ENCODE results near the gene MEX3C.

The MEX3C gene

DNA sequence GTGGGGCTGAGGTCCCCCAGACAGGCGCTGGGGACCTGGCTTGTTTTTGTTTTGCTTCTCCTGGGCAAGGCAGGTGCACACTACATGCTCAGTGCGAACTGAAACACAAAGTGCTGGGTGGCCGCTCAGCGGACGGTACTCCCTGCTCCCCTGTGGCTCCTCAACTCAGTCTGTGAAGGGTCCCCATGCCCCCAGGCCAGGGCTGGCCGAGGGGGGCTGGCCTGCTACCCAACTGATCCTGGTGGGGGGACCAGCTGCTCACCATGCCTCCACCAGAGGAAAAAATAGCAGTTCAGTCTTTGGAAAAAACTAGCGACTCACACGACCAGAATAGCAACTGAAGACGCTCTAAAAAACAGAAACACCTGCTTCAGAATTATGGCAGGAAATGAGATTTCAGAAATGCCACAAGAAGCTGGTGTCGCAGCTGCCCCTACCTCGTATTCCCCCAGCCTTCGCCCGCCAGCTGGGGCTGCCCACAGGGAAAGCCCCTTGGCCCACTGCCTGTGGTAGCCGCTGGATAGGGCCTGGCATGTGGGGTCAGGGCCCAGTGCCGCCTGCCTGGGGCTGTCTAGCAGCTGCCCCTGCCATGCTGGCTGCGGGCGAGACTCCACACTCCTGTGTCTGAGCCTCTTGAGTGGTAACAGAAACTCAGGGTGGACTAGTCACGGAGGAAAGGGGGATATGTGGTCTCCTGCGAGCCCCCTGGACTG, 43.7 kb downstream of the MEX3C start:
- ChIA-PET CTCF (interaction anchor here (0.8 to 1.6 kb wide), 3 partner anchors 13 to 192 kb away, joined by 3 to 4 read pairs (median 3); no protein-coding TSS in a partner anchor), POLR2A (no interaction called here)
- peak; percentile 72 for DNase-seq (ENCODE audit: extremely low spot score)
- TF ChIP-seq, protein P1, sequence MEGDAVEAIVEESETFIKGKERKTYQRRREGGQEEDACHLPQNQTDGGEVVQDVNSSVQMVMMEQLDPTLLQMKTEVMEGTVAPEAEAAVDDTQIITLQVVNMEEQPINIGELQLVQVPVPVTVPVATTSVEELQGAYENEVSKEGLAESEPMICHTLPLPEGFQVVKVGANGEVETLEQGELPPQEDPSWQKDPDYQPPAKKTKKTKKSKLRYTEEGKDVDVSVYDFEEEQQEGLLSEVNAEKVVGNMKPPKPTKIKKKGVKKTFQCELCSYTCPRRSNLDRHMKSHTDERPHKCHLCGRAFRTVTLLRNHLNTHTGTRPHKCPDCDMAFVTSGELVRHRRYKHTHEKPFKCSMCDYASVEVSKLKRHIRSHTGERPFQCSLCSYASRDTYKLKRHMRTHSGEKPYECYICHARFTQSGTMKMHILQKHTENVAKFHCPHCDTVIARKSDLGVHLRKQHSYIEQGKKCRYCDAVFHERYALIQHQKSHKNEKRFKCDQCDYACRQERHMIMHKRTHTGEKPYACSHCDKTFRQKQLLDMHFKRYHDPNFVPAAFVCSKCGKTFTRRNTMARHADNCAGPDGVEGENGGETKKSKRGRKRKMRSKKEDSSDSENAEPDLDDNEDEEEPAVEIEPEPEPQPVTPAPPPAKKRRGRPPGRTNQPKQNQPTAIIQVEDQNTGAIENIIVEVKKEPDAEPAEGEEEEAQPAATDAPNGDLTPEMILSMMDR (IDR thresholded peaks at IDR 0.05; ENCODE audit: control extremely low read depth, extremely low read depth, low read depth, missing control alignments), result no peak

DNA sequence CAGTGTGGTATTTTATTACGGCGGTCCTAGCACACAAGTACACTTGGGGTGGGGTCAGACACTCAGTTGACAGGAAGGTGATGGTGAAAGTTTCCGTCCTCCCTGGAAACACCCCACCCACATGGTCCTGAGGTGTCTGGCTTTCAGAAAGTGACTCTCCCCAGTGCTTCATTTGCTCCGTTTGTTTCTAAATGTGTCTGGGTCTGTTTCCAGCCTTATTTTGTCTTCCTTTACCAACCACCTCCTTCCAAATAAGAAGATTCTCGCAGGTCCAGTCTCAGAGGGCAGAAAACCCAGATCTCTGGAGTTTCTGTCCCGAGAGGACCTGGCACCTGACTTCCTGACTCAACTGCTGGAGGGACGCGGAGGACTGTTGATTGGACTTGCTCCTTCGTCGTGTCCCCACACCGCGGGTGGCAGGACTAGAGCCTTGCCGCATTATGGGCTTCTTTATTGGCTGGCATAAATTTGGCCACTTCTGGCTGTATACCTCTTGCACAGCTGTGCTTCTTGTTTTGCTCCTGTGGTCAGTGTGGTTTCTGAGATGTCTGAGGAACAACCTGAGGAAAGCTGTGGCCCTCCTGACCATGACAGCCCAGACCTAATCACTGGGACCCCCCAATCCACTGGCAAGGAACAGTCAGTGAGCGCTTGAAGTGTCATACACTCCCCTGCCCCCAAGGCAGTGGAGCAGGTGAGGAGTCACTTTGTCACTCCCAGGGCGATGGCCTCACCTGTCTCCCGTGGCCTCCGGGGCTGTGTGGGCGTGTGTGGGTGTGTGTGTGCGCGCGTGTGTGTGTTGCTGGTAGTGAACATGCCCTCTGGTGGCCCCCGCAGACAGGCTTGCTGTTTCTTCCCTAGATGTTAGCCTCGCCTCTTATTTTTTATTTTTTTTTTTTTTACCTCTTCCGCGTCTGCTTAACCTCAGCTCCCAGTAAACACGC, 45.6 kb downstream of the MEX3C start:
- ChIA-PET CTCF (interaction anchor here (1.2 to 2.5 kb wide), 4 partner anchors 14 to 45 kb away, joined by 3 to 10 read pairs (median 4); partner anchors contain the start of gene MEX3C), POLR2A (no interaction called here)
- peak; percentile 70 for DNase-seq (ENCODE audit: extremely low spot score)
- TF ChIP-seq, protein P1 (IDR thresholded peaks at IDR 0.05; ENCODE audit: control extremely low read depth, extremely low read depth, low read depth, missing control alignments), result peak; percentile 30

DNA sequence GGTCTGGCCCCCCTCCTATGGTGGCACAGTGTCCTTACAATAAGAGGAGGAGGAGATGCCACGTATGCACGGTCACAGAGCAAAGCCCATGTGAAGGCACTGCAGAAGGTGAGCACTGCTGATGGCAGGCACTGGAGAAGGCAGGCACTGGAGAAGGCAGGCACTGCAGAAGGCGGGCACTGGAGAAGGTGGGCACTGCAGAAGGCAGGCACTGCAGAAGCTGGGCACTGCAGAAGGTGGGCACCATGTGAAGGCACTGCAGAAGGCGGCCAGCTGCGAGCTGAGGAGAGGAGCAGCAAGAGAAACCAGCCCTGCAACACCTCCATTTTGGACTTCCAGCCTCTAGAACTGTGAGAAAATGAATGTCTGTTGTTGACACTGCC, 46.3 kb downstream of the MEX3C start:
- DNase-seq (ENCODE audit: extremely low spot score), result no peak
- ChIA-PET CTCF (interaction anchor here (1.2 to 2.5 kb wide), 4 partner anchors 13 to 41 kb away, joined by 3 to 10 read pairs (median 6); no protein-coding TSS in a partner anchor), POLR2A (no interaction called here)
- TF ChIP-seq, protein P1 (IDR thresholded peaks at IDR 0.05; ENCODE audit: control extremely low read depth, extremely low read depth, low read depth, missing control alignments), result no peak

DNA sequence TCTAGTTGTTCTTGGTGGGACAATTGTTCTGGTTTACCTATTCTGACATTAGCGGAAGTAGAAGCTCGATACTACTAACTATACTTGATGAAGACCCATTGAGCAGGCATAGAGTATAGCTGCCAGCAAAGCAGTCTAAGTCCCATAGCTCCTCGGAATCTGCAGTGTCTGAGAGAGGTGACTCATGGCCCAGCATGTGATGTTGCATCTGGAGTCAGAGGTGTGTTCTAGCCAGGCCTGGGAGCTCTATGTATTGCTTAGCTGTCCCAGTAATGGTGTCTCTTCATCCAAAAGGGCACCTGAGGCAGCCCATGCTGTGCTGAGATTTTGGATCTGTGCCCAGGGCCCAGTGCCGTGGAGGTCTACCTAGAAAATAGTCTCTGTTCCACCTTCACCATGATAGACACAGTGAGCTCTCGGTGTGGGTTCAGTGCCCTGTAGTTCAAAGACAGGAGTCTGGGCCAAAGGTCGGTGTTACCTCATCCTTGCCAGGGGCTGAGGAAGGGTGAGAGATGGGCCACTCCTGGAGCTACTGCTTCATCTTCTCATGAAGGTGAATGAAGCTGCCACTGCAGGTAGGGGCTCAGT, 47.3 kb downstream of the MEX3C start:
- POLR2A ChIA-PET, result no interaction called here
- CTCF ChIA-PET, result interaction anchor here (1.0 to 1.7 kb wide), 5 partner anchors 10 to 40 kb away, joined by 3 to 6 read pairs (median 5); no protein-coding TSS in a partner anchor
- TF ChIP-seq, protein P1 (IDR thresholded peaks at IDR 0.05; ENCODE audit: control extremely low read depth, extremely low read depth, low read depth, missing control alignments), result no peak
- no peak for DNase-seq (ENCODE audit: extremely low spot score)

DNA sequence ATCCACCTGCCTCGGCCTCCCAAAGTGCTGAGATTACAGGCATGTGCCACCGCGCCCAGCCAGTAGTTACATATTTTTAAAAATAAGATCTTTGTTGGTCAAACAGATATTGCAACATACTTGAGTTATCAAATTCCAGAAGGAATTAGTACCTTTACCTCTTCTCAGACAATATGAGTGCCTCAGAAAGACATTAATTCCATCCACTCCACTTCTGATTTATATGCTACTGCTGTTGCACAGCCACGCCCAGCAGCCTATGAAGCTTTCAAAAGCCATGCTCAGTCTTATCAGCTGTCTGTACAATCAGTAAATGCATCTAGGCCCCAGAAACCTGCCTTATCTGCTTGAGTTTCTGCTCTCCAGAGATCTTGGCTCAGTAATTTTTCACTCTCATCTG, 47.8 kb downstream of the MEX3C start:
- CTCF ChIA-PET, result interaction anchor here (1.0 to 1.7 kb wide), 5 partner anchors 10 to 39 kb away, joined by 3 to 6 read pairs (median 5); no protein-coding TSS in a partner anchor
- POLR2A ChIA-PET, result no interaction called here
- no peak for DNase-seq (ENCODE audit: extremely low spot score)
- TF ChIP-seq, protein P1 (IDR thresholded peaks at IDR 0.05; ENCODE audit: control extremely low read depth, extremely low read depth, low read depth, missing control alignments), result no peak

DNA sequence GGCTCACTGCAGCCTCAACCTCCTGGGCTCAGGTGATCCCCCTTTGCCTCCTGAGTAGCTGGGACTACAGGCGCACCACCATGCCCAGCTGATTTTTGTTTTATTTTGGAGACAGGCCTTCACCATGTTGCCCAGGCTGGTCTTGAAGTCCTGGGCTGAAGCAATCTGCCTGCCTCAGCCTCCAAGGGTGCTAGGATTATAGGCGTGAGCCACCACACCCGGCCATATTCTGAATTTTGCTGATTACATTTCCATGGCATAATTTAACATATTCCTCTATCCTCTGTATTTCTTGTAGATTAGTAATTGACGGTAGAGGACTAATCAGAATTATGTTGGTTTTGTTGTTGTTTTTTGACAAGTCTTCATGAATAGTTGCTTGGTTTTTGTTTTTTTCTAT, 50.6 kb downstream of the MEX3C start:
- DNase-seq (ENCODE audit: extremely low spot score), result no peak
- TF ChIP-seq, protein P1 (IDR thresholded peaks at IDR 0.05; ENCODE audit: control extremely low read depth, extremely low read depth, low read depth, missing control alignments), result no peak
- ChIA-PET CTCF (no interaction called here), POLR2A (no interaction called here)
